Muscle layer of colon (tissue), 2 donors: ENCODE data around the gene PRICKLE2.

ENCODE experiments used
- H3K27ac ChIP-seq: one replicate; pipeline ENCODE4 v1.7.0; 2013; ENCODE audit warnings: low read depth, mild to moderate bottlenecking, low read length, moderate library complexity
- H3K27me3 ChIP-seq, 2 donors: one replicate each; pipeline ENCODE4 v1.7.0; 2013; ENCODE audit warnings: low read length in 2 of 2, mild to moderate bottlenecking in 2 of 2; ENCODE audit not compliant: insufficient read depth in 2 of 2, control insufficient read depth in 1 of 2
- H3K36me3 ChIP-seq: one replicate; pipeline ENCODE4 v1.7.0; 2013; ENCODE audit warnings: mild to moderate bottlenecking, low read length; ENCODE audit not compliant: insufficient read depth
- H3K4me1 ChIP-seq: one replicate; pipeline ENCODE4 v1.7.0; 2013; ENCODE audit warnings: mild to moderate bottlenecking, low read length; ENCODE audit not compliant: insufficient read depth
- H3K4me3 ChIP-seq, 2 donors: one replicate each; pipeline ENCODE4 v1.7.0; 2013; ENCODE audit warnings: low read length in 2 of 2, low read depth in 1 of 2, mild to moderate bottlenecking in 1 of 2, moderate library complexity in 1 of 2
- H3K9ac ChIP-seq: one replicate; pipeline ENCODE4 v1.7.0; 2013; ENCODE audit warnings: low read length
- H3K9me3 ChIP-seq: one replicate; pipeline ENCODE4 v1.7.0; 2013; ENCODE audit warnings: mild to moderate bottlenecking, low read length
- donor health status: abdominal sarcoma.
- donor health status: Adenocarcinoma of cecum.

The PRICKLE2 gene

GRCh38 chr3:64056606-64057180 is 168.6 kb downstream of the PRICKLE2 start:
- peaks cover 4% of the 10 kb centered on the region for H3K4me1 ChIP-seq
- H3K36me3 ChIP-seq = no peaks in the 10 kb centered on the region
- H3K9me3 ChIP-seq = no peaks in the 10 kb centered on the region
- H3K27ac ChIP-seq = no peak overlapping the region
- no peaks in the 10 kb centered on the region for H3K27me3 ChIP-seq
- no peak overlapping the region for H3K4me3 ChIP-seq
- H3K9ac ChIP-seq = no peak overlapping the region

DNA sequence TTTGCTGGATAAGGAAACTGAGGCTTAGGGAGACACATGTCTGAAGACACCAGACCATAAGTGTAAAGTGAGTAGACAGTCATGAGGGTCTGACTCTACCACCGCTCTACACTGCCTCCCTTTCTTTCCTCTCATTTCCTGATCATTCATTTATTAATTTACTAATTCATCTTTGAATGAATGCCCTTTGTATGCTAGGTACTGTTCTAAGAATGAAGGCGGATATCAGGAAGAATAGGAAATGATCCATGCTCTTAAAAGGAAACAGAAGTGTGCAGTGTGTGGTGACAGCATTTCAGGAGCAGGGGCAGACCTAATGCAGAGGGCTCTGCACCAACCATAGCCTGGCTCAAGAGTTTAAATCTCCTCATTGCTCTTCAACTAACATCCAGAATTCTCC is 170.2 kb downstream of the PRICKLE2 start:
- Histone ChIP-seq H3K27me3 (no peaks in the 10 kb centered on the region), H3K9ac (no peak overlapping the region)

GRCh38 chr3:64054488-64054887 is 170.8 kb downstream of the PRICKLE2 start:
- H3K9ac ChIP-seq = no peak overlapping the region
- H3K27ac ChIP-seq = no peak overlapping the region

More for the DNA sequence above, 170.2 kb downstream of the PRICKLE2 start:
- Histone ChIP-seq H3K27ac (no peak overlapping the region), H3K4me1 (peaks cover 4% of the 10 kb centered on the region), H3K4me3 (no peak overlapping the region), H3K36me3 (no peaks in the 10 kb centered on the region), H3K9me3 (no peaks in the 10 kb centered on the region)

GRCh38 chr3:64053581-64053980 is 171.7 kb downstream of the PRICKLE2 start:
- H3K9ac ChIP-seq = no peak overlapping the region

More at GRCh38 chr3:64054488-64054887, 170.8 kb downstream of the PRICKLE2 start:
- Histone ChIP-seq H3K4me3 (no peak overlapping the region), H3K9me3 (no peaks in the 10 kb centered on the region), H3K27me3 (no peaks in the 10 kb centered on the region), H3K36me3 (no peaks in the 10 kb centered on the region), H3K4me1 (peaks cover 4% of the 10 kb centered on the region)

GRCh38 chr3:64053117-64053516 is 172.1 kb downstream of the PRICKLE2 start:
- Histone ChIP-seq H3K27ac (no peak overlapping the region), H3K27me3 (no peaks in the 10 kb centered on the region), H3K4me1 (no peaks in the 10 kb centered on the region), H3K4me3 (no peak overlapping the region), H3K9ac (no peak overlapping the region), H3K36me3 (no peaks in the 10 kb centered on the region), H3K9me3 (no peaks in the 10 kb centered on the region)

More at GRCh38 chr3:64053581-64053980, 171.7 kb downstream of the PRICKLE2 start:
- no peaks in the 10 kb centered on the region for H3K27me3 ChIP-seq
- no peaks in the 10 kb centered on the region for H3K36me3 ChIP-seq
- H3K27ac ChIP-seq = no peak overlapping the region
- peaks cover 3% of the 10 kb centered on the region for H3K4me1 ChIP-seq
- no peaks in the 10 kb centered on the region for H3K9me3 ChIP-seq
- H3K4me3 ChIP-seq = no peak overlapping the region

- Histone ChIP-seq H3K36me3 (no peaks in the 10 kb centered on the region), H3K27ac (no peak overlapping the region), H3K4me3 (no peak overlapping the region), H3K4me1 (no peaks in the 10 kb centered on the region), H3K9me3 (no peaks in the 10 kb centered on the region), H3K27me3 (no peaks in the 10 kb centered on the region), H3K9ac (no peak overlapping the region)
These were observed 175.4 kb downstream of the PRICKLE2 start for GRCh38 chr3:64049832-64050231.

GRCh38 chr3:64049136-64049535 is 176.1 kb downstream of the PRICKLE2 start:
- H3K27ac ChIP-seq = no peak overlapping the region
- H3K27me3 ChIP-seq = no peaks in the 10 kb centered on the region

GRCh38 chr3:64048631-64049061 is 176.6 kb downstream of the PRICKLE2 start:
- no peak overlapping the region for H3K27ac ChIP-seq
- H3K4me3 ChIP-seq = no peak overlapping the region
- H3K4me1 ChIP-seq = no peaks in the 10 kb centered on the region
- H3K9me3 ChIP-seq = no peaks in the 10 kb centered on the region
- no peaks in the 10 kb centered on the region for H3K27me3 ChIP-seq
- H3K9ac ChIP-seq = no peak overlapping the region
- H3K36me3 ChIP-seq = no peaks in the 10 kb centered on the region

More at GRCh38 chr3:64049136-64049535, 176.1 kb downstream of the PRICKLE2 start:
- Histone ChIP-seq H3K9me3 (no peaks in the 10 kb centered on the region), H3K9ac (no peak overlapping the region), H3K36me3 (no peaks in the 10 kb centered on the region), H3K4me1 (no peaks in the 10 kb centered on the region), H3K4me3 (no peak overlapping the region)

DNA sequence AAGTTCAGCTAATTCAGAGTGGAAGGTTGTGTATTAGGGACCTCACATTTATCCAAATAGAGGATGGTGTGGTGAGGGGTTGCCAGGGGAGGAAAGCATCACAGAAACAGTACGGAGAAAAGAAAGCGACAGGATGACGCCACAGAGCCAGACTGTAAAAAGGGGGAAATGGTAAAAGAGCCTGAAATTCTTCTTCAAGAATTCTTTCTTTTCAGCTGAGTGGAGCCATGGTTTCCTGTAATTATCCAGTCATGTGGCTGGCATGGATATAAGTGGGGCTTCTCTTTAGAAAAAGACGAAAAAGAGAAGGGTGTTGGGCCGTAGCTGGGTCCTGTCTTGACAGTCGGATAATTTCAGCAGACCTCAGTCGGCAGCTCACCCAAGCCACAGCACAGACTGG is 177.5 kb downstream of the PRICKLE2 start:
- Histone ChIP-seq H3K9me3 (no peaks in the 10 kb centered on the region), H3K36me3 (no peaks in the 10 kb centered on the region), H3K27ac (no peak overlapping the region), H3K9ac (no peak overlapping the region), H3K27me3 (no peaks in the 10 kb centered on the region), H3K4me3 (no peak overlapping the region), H3K4me1 (no peaks in the 10 kb centered on the region)

- H3K9ac ChIP-seq = no peak overlapping the region
These were observed 178.2 kb downstream of the PRICKLE2 start for GRCh38 chr3:64046996-64047594.

DNA sequence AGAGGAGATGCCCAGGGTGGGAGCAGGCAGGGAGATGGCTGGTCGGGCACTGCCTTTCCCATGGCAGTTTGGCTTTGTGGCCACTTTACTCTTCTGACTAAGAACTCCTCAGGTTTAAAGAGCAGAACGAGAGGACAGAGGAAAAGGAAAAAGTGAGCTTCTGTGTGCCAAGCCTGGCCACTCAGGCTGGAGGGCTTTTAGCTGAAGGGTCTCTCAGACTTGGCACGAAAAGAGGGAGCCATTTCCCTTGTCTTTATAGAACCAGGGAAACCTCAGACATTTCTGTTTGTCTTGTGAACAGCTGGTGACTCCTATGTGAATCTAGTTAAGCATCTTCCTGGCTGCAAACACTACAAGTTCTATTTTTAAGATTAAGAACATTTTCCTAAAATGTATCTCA is 178.7 kb downstream of the PRICKLE2 start:
- Histone ChIP-seq H3K27ac (no peak overlapping the region), H3K4me1 (no peaks in the 10 kb centered on the region)

More at GRCh38 chr3:64046996-64047594, 178.2 kb downstream of the PRICKLE2 start:
- no peaks in the 10 kb centered on the region for H3K27me3 ChIP-seq
- no peak overlapping the region for H3K27ac ChIP-seq
- no peaks in the 10 kb centered on the region for H3K4me1 ChIP-seq
- no peak overlapping the region for H3K4me3 ChIP-seq
- no peaks in the 10 kb centered on the region for H3K36me3 ChIP-seq
- H3K9me3 ChIP-seq = no peaks in the 10 kb centered on the region

GRCh38 chr3:64042952-64043351 is 182.3 kb downstream of the PRICKLE2 start:
- Histone ChIP-seq H3K9ac (no peak overlapping the region), H3K9me3 (no peaks in the 10 kb centered on the region), H3K4me1 (no peaks in the 10 kb centered on the region), H3K27me3 (no peaks in the 10 kb centered on the region), H3K27ac (no peak overlapping the region), H3K36me3 (no peaks in the 10 kb centered on the region), H3K4me3 (no peak overlapping the region)

More for the DNA sequence above, 178.7 kb downstream of the PRICKLE2 start:
- Histone ChIP-seq H3K9ac (no peak overlapping the region), H3K36me3 (no peaks in the 10 kb centered on the region), H3K9me3 (no peaks in the 10 kb centered on the region), H3K27me3 (no peaks in the 10 kb centered on the region), H3K4me3 (no peak overlapping the region)
